ENCODE results near the gene TBC1D1. TPM values are rescaled to one million over a fixed set of nuclear protein-coding genes. Genes with fewer than 3 reads are reported as not detected.
A peak's percentile ranks its signal among the peaks of the same experiment; 100 is the strongest.

The TBC1D1 gene, protein sequence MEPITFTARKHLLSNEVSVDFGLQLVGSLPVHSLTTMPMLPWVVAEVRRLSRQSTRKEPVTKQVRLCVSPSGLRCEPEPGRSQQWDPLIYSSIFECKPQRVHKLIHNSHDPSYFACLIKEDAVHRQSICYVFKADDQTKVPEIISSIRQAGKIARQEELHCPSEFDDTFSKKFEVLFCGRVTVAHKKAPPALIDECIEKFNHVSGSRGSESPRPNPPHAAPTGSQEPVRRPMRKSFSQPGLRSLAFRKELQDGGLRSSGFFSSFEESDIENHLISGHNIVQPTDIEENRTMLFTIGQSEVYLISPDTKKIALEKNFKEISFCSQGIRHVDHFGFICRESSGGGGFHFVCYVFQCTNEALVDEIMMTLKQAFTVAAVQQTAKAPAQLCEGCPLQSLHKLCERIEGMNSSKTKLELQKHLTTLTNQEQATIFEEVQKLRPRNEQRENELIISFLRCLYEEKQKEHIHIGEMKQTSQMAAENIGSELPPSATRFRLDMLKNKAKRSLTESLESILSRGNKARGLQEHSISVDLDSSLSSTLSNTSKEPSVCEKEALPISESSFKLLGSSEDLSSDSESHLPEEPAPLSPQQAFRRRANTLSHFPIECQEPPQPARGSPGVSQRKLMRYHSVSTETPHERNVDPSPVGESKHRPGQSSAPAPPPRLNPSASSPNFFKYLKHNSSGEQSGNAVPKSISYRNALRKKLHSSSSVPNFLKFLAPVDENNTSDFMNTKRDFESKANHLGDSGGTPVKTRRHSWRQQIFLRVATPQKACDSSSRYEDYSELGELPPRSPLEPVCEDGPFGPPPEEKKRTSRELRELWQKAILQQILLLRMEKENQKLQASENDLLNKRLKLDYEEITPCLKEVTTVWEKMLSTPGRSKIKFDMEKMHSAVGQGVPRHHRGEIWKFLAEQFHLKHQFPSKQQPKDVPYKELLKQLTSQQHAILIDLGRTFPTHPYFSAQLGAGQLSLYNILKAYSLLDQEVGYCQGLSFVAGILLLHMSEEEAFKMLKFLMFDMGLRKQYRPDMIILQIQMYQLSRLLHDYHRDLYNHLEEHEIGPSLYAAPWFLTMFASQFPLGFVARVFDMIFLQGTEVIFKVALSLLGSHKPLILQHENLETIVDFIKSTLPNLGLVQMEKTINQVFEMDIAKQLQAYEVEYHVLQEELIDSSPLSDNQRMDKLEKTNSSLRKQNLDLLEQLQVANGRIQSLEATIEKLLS (N-terminal part only)
- 100 to 1,000 TPM; 111 to 176 (median 142) TPM for total RNA-seq

DNA sequence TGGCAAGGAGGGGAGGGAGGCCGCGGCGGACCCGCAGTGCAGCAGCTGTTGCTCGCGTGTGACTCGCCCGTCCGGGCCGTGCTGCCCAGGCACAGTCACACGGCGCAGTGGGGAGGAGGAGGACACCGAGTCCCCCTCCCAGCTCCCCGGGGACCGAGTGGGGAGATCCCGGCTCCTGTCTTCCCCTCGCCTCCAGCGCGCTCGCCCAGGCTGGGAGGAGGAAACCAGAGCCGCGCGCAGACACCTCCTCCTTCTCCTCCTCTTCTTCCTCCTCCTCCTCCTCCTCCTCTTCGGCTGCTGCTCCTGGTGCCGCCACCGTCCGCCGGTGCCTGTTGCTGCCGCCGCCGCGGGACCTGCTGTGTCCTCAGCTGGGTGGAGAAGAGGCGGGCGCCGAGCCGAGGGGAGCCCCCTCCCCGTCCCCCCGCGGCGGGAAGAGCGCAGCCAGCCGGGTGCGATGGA lies at the start of gene TBC1D1:
TBC1D1 (plus strand) TSS at position 284 of the 459 bp plus-strand sequence. CDS start 11,012 bp downstream, outside the sequence.
- DNase-seq = peak; percentile 80 to 83
- in situ Hi-C loops (cut with MboI; ENCODE audit: low sequenced_read_pairs in 4 of 4) = loop anchor here in 1 of 4 donors (10.0 kb wide), 1 partner anchor 86 kb away; no protein-coding TSS in a partner anchor
- intact Hi-C loops (cut with DNase I; ENCODE audit: low total_unique reads) = loop anchor here (1.0 to 5.0 kb wide), 9 partner anchors 43 to 774 kb away; partner anchors contain the start of genes KLF3, PGM2 and RELL1
- Histone ChIP-seq H3K27ac (peak within 1 kb of the TSS; percentile 94 to 99 (median 96)), H3K4me1 (peaks cover 20% of the 10 kb centered on the region in 2 donors), H3K36me3 (no peaks in the 10 kb centered on the region), H3K27me3 (no peaks in the 10 kb centered on the region), H3K9me3 (no peaks in the 10 kb centered on the region), H3K4me3 (peak within 1 kb of the TSS; percentile 85 to 95 (median 88))
- TF ChIP-seq POLR2A (IDR thresholded peaks at IDR 0.05) = peak; percentile 79 to 82
- TF ChIP-seq, protein P1, sequence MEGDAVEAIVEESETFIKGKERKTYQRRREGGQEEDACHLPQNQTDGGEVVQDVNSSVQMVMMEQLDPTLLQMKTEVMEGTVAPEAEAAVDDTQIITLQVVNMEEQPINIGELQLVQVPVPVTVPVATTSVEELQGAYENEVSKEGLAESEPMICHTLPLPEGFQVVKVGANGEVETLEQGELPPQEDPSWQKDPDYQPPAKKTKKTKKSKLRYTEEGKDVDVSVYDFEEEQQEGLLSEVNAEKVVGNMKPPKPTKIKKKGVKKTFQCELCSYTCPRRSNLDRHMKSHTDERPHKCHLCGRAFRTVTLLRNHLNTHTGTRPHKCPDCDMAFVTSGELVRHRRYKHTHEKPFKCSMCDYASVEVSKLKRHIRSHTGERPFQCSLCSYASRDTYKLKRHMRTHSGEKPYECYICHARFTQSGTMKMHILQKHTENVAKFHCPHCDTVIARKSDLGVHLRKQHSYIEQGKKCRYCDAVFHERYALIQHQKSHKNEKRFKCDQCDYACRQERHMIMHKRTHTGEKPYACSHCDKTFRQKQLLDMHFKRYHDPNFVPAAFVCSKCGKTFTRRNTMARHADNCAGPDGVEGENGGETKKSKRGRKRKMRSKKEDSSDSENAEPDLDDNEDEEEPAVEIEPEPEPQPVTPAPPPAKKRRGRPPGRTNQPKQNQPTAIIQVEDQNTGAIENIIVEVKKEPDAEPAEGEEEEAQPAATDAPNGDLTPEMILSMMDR (IDR thresholded peaks at IDR 0.05 in 4 of 5, conservative IDR thresholded peaks at IDR 0.05 in 1 of 5) = peak in 1 of 5 experiments; percentile 11
- peak; percentile 69 to 78 for ATAC-seq

DNA sequence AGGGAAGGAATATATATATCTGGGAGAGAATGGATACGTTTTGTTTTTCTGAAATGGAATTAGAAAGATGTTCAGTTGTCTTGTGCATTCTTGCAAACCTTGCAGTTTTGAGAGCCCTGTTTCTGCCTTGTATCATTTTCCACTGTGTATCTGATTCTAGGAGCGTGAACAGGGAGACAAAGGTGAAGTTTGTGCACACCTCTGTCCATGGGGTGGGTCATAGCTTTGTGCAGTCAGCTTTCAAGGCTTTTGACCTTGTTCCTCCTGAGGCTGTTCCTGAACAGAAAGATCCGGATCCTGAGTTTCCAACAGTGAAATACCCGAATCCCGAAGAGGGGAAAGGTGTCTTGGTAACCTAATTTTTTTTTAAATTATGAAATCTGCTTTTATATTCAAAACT lies 46.7 kb upstream of the TBC1D1 start:
- no peak overlapping the region for H3K27ac ChIP-seq
- intact Hi-C loops (cut with DNase I; ENCODE audit: low total_unique reads) = no loop called here
- DNase-seq = no peak
- no peak overlapping the region for H3K4me3 ChIP-seq
- in situ Hi-C loops (cut with MboI; ENCODE audit: low sequenced_read_pairs in 4 of 4) = no loop called here
- ATAC-seq = no peak
- H3K27me3 ChIP-seq = no peaks in the 10 kb centered on the region
- no peaks in the 10 kb centered on the region for H3K4me1 ChIP-seq
- H3K36me3 ChIP-seq = peaks cover 0 to 31% of the 10 kb centered on the region in 2 donors
- no peaks in the 10 kb centered on the region for H3K9me3 ChIP-seq
- no peak for TF ChIP-seq POLR2A (IDR thresholded peaks at IDR 0.05)
- TF ChIP-seq, protein P1 (IDR thresholded peaks at IDR 0.05 in 4 of 5, conservative IDR thresholded peaks at IDR 0.05 in 1 of 5) = no peak

DNA sequence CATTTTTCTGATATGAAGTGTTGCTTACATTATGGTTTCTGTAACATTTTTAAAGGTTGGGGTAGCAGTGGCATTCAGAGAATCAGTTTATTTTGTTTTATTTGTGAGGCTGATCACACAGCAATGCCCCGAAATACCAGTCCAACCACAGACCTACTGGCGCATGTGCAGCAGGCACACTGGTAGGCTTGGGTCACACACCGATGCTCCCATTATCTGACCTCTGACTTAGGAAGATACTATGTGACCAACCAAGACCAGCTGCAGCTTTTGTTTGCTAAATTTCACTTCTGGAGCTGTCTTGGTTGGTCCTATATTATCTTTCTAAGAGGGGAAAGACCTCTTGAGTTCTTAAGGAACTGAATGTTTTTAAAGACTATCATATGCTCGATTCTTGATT lies 45.7 kb upstream of the TBC1D1 start:
- TF ChIP-seq POLR2A (IDR thresholded peaks at IDR 0.05) = no peak
- TF ChIP-seq, protein P1 (IDR thresholded peaks at IDR 0.05 in 4 of 5, conservative IDR thresholded peaks at IDR 0.05 in 1 of 5) = no peak
- intact Hi-C loops (cut with DNase I; ENCODE audit: low total_unique reads) (no loop called here), in situ Hi-C loops (cut with MboI; ENCODE audit: low sequenced_read_pairs in 4 of 4) (no loop called here)
- ATAC-seq (no peak), DNase-seq (no peak)
- Histone ChIP-seq H3K27ac (no peak overlapping the region), H3K4me3 (no peak overlapping the region), H3K9me3 (no peaks in the 10 kb centered on the region), H3K27me3 (no peaks in the 10 kb centered on the region), H3K36me3 (peaks cover 0 to 34% of the 10 kb centered on the region in 2 donors), H3K4me1 (no peaks in the 10 kb centered on the region)

DNA sequence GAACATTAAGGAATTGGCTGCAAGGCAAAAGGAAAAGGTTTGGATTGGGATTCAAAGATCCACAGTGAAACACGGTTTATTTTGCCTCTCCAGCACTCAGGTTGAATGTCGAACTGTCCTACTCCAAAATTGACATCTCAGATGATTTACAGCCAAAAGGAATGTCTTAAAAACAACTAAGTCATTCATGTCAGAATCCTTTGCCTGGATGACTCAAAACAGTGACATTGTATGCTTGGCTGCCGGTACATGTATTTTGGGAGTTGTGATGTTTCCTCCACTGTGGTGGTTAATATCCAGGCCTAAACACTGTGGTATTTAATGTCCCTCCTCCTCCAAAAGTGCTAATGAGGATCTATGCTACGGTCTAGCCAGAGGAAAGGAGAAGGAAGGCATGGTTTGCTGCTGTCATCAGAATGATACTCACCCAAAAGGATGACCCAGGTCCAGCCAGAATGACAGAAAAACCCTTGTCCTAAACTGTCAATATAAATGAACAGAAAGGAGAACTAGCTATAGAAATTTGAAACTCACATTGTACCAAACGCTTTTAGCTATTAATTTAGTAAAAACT lies 43.5 kb upstream of the TBC1D1 start:
- intact Hi-C loops (cut with DNase I; ENCODE audit: low total_unique reads) (no loop called here), in situ Hi-C loops (cut with MboI; ENCODE audit: low sequenced_read_pairs in 4 of 4) (no loop called here)
- no peak overlapping the region for H3K4me3 ChIP-seq
- TF ChIP-seq POLR2A (IDR thresholded peaks at IDR 0.05) = no peak
- TF ChIP-seq, protein P1 (IDR thresholded peaks at IDR 0.05 in 4 of 5, conservative IDR thresholded peaks at IDR 0.05 in 1 of 5) = no peak
- DNase-seq (no peak), ATAC-seq (no peak)
- no peaks in the 10 kb centered on the region for H3K4me1 ChIP-seq
- peaks cover 0 to 26% of the 10 kb centered on the region in 2 donors for H3K36me3 ChIP-seq
- no peaks in the 10 kb centered on the region for H3K9me3 ChIP-seq
- H3K27me3 ChIP-seq = no peaks in the 10 kb centered on the region
- H3K27ac ChIP-seq = no peak overlapping the region
